Endothelial cell (in vitro differentiated cells): ENCODE measurements around the gene CHCHD6. TPM values are rescaled to one million over a fixed set of nuclear protein-coding genes. Genes with fewer than 3 reads are reported as not detected.

ENCODE experiments used
- DNase-seq: peaks from one replicate; pipeline ENCODE4 v3.0.0; 2021; ENCODE audit warnings: low spot score
- H3K27ac Mint-ChIP-seq: one replicate; pipeline ENCODE4 v1.8.0; 2021; ENCODE audit warnings: mixed read lengths, inconsistent platforms; ENCODE audit not compliant: unreplicated experiment
- H3K27me3 Mint-ChIP-seq: one replicate; pipeline ENCODE4 v1.8.0; 2021; ENCODE audit warnings: mild to moderate bottlenecking, moderate library complexity, mixed read lengths, inconsistent platforms; ENCODE audit not compliant: unreplicated experiment
- H3K36me3 Mint-ChIP-seq: one replicate; pipeline ENCODE4 v1.8.0; 2021; ENCODE audit warnings: mild to moderate bottlenecking, low read depth, mixed read lengths, inconsistent platforms; ENCODE audit not compliant: unreplicated experiment
- H3K4me1 Mint-ChIP-seq: one replicate; pipeline ENCODE4 v1.8.0; 2021; ENCODE audit warnings: mild to moderate bottlenecking, mixed read lengths, inconsistent platforms; ENCODE audit not compliant: unreplicated experiment
- H3K4me3 Mint-ChIP-seq: one replicate; pipeline ENCODE4 v1.8.0; 2021; ENCODE audit warnings: mild to moderate bottlenecking, mixed read lengths, inconsistent platforms; ENCODE audit not compliant: unreplicated experiment
- H3K9me3 Mint-ChIP-seq: one replicate; pipeline ENCODE4 v1.8.0; 2021; ENCODE audit warnings: mixed read lengths, inconsistent platforms; ENCODE audit not compliant: unreplicated experiment
- total RNA-seq: library from RNA; stranded (reverse); fragmentation: NEBNext Ultra II Directional; extraction: Animal tissue kit (Norgen Biotek cat#: 25700); gene quantifications from one replicate; pipeline ENCODE4 v1.2.1, GENCODE V29; 2021; ENCODE audit not compliant: unreplicated experiment
- TF ChIP-seq, protein P1 (sequence below): fragments of 200-600 bp; sonication (generic); IDR thresholded peaks from one replicate; pipeline ENCODE4 v1.5.0; 2021; ENCODE audit warnings: antibody characterized with exemption; ENCODE audit not compliant: unreplicated experiment

CHCHD6 gene
- total RNA-seq, 1 donor from 2014 or later = 9.2 TPM

DNA sequence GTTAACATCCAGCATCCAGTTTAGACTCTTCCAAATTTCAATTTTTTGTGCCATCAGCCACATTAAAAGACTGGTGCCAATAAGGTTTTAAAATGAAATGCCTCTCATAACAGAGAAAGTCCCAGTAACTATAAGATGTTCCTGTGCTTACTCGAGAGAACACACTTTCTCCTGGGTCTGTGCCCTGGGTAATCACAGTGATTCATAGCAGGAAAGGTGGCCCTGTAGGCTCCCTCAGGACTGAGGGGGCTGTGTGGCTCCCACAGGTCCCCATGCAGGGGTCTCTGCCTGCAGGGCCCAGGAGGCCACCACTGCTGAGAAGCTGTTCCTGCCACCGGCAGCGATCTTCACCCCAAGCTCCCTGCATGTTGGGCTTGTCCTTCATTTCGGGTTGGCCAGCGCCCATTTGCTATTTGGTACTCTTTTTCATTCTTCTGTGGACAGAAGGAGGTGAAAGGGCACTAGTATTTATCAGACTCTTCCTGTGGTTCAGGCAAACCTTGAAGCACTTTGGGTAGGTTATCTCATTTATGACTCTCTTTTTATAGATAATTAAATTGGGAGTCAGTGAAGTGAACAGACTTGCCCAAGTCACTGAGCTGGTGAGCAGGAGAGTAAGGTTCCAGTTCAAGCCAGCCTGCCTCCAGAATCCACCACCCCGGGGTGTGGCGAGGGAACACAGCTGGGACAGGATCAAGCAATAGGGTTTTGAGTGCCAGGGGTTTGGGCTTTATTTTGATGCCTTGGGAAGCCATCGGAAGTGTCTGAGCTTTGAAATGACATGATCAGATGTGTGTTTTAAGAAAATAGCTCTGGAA lies 234.7 kb downstream of the CHCHD6 start:
- peaks cover 7% of the 10 kb centered on the region for H3K4me1 Mint-ChIP-seq

DNA sequence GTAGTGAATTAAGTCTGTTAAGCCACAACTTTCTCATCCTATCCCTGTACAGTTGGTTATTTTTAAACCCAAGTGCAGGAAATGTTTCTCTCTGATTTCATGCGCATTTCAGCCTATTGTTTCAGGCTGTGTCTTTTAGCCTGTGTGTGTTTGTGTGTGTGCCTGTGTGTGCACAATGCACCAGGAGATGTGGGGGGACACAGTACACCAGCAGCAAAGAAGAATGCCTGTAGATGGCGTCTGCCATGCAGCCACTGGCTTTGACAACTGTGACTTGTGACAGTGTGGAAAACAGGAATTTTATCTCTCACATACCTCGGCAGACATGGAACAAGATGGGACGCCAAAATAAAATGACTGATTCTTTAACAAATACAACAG lies 235.3 kb downstream of the CHCHD6 start:
- H3K4me1 Mint-ChIP-seq = peaks cover 7% of the 10 kb centered on the region
- no peak for DNase-seq
- H3K36me3 Mint-ChIP-seq = no peaks in the 10 kb centered on the region
- H3K9me3 Mint-ChIP-seq = no peaks in the 10 kb centered on the region
- H3K4me3 Mint-ChIP-seq = no peak overlapping the region
- no peak overlapping the region for H3K27ac Mint-ChIP-seq
- H3K27me3 Mint-ChIP-seq = peaks cover 3% of the 10 kb centered on the region
- TF ChIP-seq, protein P1, sequence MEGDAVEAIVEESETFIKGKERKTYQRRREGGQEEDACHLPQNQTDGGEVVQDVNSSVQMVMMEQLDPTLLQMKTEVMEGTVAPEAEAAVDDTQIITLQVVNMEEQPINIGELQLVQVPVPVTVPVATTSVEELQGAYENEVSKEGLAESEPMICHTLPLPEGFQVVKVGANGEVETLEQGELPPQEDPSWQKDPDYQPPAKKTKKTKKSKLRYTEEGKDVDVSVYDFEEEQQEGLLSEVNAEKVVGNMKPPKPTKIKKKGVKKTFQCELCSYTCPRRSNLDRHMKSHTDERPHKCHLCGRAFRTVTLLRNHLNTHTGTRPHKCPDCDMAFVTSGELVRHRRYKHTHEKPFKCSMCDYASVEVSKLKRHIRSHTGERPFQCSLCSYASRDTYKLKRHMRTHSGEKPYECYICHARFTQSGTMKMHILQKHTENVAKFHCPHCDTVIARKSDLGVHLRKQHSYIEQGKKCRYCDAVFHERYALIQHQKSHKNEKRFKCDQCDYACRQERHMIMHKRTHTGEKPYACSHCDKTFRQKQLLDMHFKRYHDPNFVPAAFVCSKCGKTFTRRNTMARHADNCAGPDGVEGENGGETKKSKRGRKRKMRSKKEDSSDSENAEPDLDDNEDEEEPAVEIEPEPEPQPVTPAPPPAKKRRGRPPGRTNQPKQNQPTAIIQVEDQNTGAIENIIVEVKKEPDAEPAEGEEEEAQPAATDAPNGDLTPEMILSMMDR = no peak

More for the DNA sequence above, 234.7 kb downstream of the CHCHD6 start:
- Mint-ChIP-seq H3K27me3 (peaks cover 5% of the 10 kb centered on the region), H3K9me3 (no peaks in the 10 kb centered on the region), H3K27ac (no peak overlapping the region), H3K4me3 (no peak overlapping the region), H3K36me3 (no peaks in the 10 kb centered on the region)
- TF ChIP-seq, protein P1 = no peak
- DNase-seq = no peak

DNA sequence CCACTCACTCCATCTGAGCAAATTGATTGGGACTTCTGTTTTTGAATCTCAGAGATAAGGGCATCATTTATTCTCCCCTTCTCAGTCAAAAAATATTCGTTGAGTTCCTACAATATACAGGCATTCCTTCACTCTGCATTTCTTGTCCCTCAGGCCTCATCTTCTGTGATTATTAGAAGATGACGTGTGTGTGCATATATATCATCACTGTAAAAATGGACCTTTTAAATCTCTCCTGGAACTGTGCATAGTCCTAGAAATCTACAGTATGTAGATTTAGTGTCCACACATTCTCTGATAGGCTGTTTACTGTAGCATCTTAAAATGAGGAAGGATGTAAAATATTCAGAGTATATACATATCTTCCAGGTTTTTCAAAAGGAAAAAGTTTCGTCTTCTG lies 235.7 kb downstream of the CHCHD6 start:
- Mint-ChIP-seq H3K27ac (no peak overlapping the region), H3K9me3 (no peaks in the 10 kb centered on the region), H3K27me3 (peaks cover 3% of the 10 kb centered on the region), H3K36me3 (no peaks in the 10 kb centered on the region), H3K4me3 (no peak overlapping the region), H3K4me1 (peaks cover 7% of the 10 kb centered on the region)
- TF ChIP-seq, protein P1 = no peak
- no peak for DNase-seq

DNA sequence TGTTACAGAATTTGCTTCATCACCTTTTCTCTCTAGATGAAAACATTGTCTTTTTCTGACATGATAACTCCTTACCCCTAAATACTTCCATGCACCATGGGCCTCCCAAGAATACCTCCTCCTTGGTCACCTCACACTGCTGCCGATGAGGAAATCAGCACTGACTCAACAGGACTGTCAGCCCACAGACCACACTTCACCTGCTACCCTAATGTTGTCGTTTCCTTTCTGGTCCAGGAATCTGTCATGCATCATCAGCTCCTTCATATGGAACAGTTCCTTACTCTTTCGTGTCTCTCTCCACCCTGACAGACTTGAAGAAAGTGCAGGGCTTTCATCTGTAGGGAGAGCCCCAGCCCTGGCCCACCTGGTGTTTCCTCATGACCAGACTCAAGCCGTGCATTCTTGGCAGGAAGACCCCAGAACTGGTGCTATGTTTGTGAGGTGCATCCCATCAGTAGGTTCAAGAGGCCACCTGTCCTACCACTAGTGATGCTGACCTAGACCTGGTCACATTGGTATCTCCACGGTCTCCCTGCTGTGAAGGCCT lies 237.8 kb downstream of the CHCHD6 start:
- Mint-ChIP-seq H3K27ac (no peak overlapping the region), H3K4me3 (no peak overlapping the region), H3K36me3 (no peaks in the 10 kb centered on the region), H3K9me3 (no peaks in the 10 kb centered on the region), H3K27me3 (peaks cover 6% of the 10 kb centered on the region), H3K4me1 (peaks cover 7% of the 10 kb centered on the region)
- TF ChIP-seq, protein P1 = no peak
- DNase-seq = no peak
